ENCODE data around the gene YAP1. TPM values are rescaled to one million over a fixed set of nuclear protein-coding genes. Genes with fewer than 3 reads are reported as not detected.

The YAP1 gene
- total and polyA plus RNA-seq, 2 of the 4 experiments (the other 2 are of a cell fraction): 121 to 251 TPM

DNA sequence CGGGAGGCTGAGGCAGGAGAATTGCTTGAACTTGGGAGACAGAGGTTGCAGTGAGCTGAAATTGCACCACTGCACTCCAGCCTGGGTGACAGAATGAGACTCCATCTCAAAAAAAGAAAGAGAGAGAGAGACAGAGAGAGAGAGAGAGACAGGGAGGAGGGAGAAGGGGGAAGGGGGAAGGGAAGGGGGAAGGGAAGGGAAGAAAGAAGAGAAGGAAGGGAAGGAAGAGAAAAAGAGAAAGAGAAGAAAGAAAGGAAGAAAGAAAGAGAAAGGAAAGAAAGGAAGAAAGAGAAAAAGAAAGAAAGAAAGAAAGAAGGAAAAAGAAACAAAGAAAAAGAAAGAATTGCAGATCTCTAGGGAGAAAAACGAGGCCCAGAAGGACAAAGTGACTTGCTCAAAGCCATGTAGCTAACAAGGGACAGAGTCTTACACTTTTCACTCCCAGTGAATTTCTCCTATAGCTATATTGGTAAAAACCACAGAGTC, 133.2 kb downstream of the YAP1 start:
- TF ChIP-seq ELK1 (IDR thresholded peaks at IDR 0.05; ENCODE audit: borderline replicate concordance, low read depth, low read length) (no peak), MXI1 (IDR thresholded peaks at IDR 0.05; ENCODE audit: borderline replicate concordance, low read depth, low read length) (no peak), RFX5 (IDR thresholded peaks at IDR 0.05; ENCODE audit: low read depth, low read length) (no peak), CEBPB (IDR thresholded peaks at IDR 0.05; ENCODE audit: low read depth, low read length) (no peak), FOS (IDR thresholded peaks at IDR 0.05; ENCODE audit: low read depth, low read length) (no peak), NFE2L2 (IDR thresholded peaks at IDR 0.05; ENCODE audit: low read depth, low read length) (no peak), RAD21 (IDR thresholded peaks at IDR 0.05; ENCODE audit: low read length) (no peak), SMC3 (IDR thresholded peaks at IDR 0.05; ENCODE audit: low read depth, low read length) (no peak), CHD1 (IDR thresholded peaks at IDR 0.05; ENCODE audit: low read depth, low read length) (no peak), MAFK (IDR thresholded peaks at IDR 0.05; ENCODE audit: low read depth, low read length) (no peak), CTCF (conservative IDR thresholded peaks at IDR 0.05; ENCODE audit: low read depth, low read length) (no peak), MAZ (IDR thresholded peaks at IDR 0.05; ENCODE audit: borderline replicate concordance, low read depth, low read length) (no peak), POLR2A (IDR thresholded peaks at IDR 0.05; ENCODE audit: low read depth, low read length) (no peak)
- Histone ChIP-seq H3K9me1 (ENCODE audit: insufficient read depth, low read length) (peaks cover 16% of the 10 kb centered on the region), H4K20me1 (ENCODE audit: insufficient read depth, low read length) (no peaks in the 10 kb centered on the region), H3K56ac (ENCODE audit: extremely low read depth, insufficient read depth, low read length) (no peak overlapping the region), H3K4ac (ENCODE audit: low read depth, low read length) (no peak overlapping the region), H2BK5ac (ENCODE audit: low read depth, low read length, poor library complexity, severe bottlenecking) (no peak overlapping the region), H3K79me1 (ENCODE audit: low read depth in 1 of 2, low read length in 2 of 2) (no peaks in the 10 kb centered on the region), H3K9ac (ENCODE audit: low read depth, low read length) (no peak overlapping the region), H2BK15ac (ENCODE audit: low read depth, low read length) (no peak overlapping the region), H4K5ac (ENCODE audit: low read depth, low read length) (no peak overlapping the region), H2AK5ac (ENCODE audit: low read depth, low read length) (no peak overlapping the region), H3K36me3 (ENCODE audit: control insufficient read depth, insufficient read depth, low read length) (no peaks in the 10 kb centered on the region), H2AFZ (replicated peaks; ENCODE audit: low read length, poor library complexity) (no peak overlapping the region), H2AK9ac (replicated peaks; ENCODE audit: low read depth, low read length, poor library complexity) (no peak overlapping the region), H3K23ac (ENCODE audit: low read depth, low read length) (no peak overlapping the region), H3K27me3 (ENCODE audit: control insufficient read depth, insufficient read depth, low read length) (no peaks in the 10 kb centered on the region), H2BK120ac (ENCODE audit: low read depth, low read length) (no peak overlapping the region), H3K27ac (ENCODE audit: insufficient read depth, low read length) (no peak overlapping the region), H3K4me3 (ENCODE audit: insufficient read depth, low read depth, low read length) (no peak overlapping the region), H2BK20ac (ENCODE audit: low read depth, low read length) (no peak overlapping the region), H4K91ac (ENCODE audit: insufficient read depth, low read depth, low read length) (no peak overlapping the region), H3K18ac (ENCODE audit: low read depth, low read length) (no peak overlapping the region), H3K4me2 (ENCODE audit: low read depth, low read length) (no peak overlapping the region), H3K14ac (replicated peaks; ENCODE audit: low read depth, low read length) (no peak overlapping the region; the same call in 1 of the 2 replicates), H3K4me1 (ENCODE audit: control insufficient read depth, insufficient read depth, low read length) (peaks cover 10% of the 10 kb centered on the region), H3K9me3 (ENCODE audit: control insufficient read depth, insufficient read depth, low read length) (no peaks in the 10 kb centered on the region), H4K8ac (ENCODE audit: low read depth in 2 of 2, low read length in 2 of 2) (no peak overlapping the region)
- intact Hi-C loops (cut with micrococcal nuclease) (no loop called here), dilution Hi-C loops (cut with HindIII; ENCODE audit: low sequenced_read_pairs, unreplicated experiment) (no loop called here), in situ Hi-C loops (cut with MboI; ENCODE audit: low sequenced_read_pairs) (loop anchor here (25.0 kb wide), 1 partner anchor 381 kb away; no protein-coding TSS in a partner anchor)
- ChIA-PET POLR2A (ENCODE audit: unreplicated experiment) (no interaction called here), CTCF (no interaction called here)
- no peak for ATAC-seq (ENCODE audit: low read depth)
- WGBS, 2 experiments (ENCODE audit: extremely low coverage in 2 of 2, insufficient read length in 1 of 2): no CpG with 5 or more reads among the region's 2 CpGs
- no peak for DNase-seq
- BruUV-seq (replicated peaks): no TSS peak
